T-helper 1 cell treated with Interleukin-12 subunit alpha and Interleukin-12 subunit beta and Interleukin-4 antibody, amounts not matched to agents 30 μg/mL and 1 μg/mL, for 36 hours (primary cell): ENCODE measurements around the gene PACSIN2.

ENCODE experiments used
- H3K27ac Mint-ChIP-seq: one replicate; pipeline ENCODE4 v1.8.0; 2021; ENCODE audit warnings: mild to moderate bottlenecking, mixed read lengths
- H3K27me3 Mint-ChIP-seq: one replicate; pipeline ENCODE4 v1.8.0; 2021; ENCODE audit warnings: low read depth, mixed read lengths
- H3K36me3 Mint-ChIP-seq: one replicate; pipeline ENCODE4 v1.8.0; 2021; ENCODE audit warnings: low read depth, mixed read lengths
- H3K4me1 Mint-ChIP-seq: one replicate; pipeline ENCODE4 v1.8.0; 2021; ENCODE audit warnings: low read depth, mixed read lengths
- H3K4me3 Mint-ChIP-seq: one replicate; pipeline ENCODE4 v1.8.0; 2021; ENCODE audit warnings: mild to moderate bottlenecking, moderate library complexity, mixed read lengths
- H3K9me3 Mint-ChIP-seq: one replicate; pipeline ENCODE4 v1.8.0; 2021; ENCODE audit warnings: mixed read lengths

The PACSIN2 gene

DNA sequence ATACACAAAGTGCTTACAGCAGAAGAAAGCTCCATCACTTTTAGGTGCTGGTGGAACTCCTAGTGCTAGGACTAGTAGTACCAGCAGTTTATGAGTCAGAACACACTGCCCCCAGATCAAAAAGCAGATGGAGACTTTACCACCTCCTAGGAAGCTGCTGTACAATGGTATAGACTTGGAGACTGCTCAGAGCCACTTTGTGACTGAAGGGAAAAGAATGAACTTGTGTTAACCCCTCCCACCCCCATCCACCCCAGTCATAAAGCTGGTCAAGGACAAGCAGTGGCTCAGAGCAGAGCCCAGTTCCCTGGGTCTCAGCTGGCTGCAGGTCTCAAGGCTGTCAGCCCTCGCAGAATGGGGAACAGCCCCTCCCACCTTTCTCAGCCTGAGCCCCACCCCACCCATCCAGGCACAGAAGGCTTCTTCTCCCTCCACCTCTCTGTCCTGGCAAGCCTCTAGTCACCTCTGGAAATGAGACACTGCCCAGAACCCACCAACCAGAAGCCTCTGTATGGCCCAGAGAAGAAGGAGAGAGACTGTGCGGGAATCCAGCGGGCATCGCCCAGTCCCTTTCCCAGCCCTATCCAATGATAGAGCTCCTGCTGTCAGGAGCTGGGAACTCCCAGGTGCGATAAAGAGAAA is 23.8 kb downstream of the PACSIN2 start:
- Mint-ChIP-seq H3K9me3 (no peaks in the 10 kb centered on the region), H3K4me1 (peaks cover 2% of the 10 kb centered on the region), H3K27me3 (no peaks in the 10 kb centered on the region), H3K36me3 (no peaks in the 10 kb centered on the region), H3K27ac (no peak overlapping the region), H3K4me3 (no peak overlapping the region)

DNA sequence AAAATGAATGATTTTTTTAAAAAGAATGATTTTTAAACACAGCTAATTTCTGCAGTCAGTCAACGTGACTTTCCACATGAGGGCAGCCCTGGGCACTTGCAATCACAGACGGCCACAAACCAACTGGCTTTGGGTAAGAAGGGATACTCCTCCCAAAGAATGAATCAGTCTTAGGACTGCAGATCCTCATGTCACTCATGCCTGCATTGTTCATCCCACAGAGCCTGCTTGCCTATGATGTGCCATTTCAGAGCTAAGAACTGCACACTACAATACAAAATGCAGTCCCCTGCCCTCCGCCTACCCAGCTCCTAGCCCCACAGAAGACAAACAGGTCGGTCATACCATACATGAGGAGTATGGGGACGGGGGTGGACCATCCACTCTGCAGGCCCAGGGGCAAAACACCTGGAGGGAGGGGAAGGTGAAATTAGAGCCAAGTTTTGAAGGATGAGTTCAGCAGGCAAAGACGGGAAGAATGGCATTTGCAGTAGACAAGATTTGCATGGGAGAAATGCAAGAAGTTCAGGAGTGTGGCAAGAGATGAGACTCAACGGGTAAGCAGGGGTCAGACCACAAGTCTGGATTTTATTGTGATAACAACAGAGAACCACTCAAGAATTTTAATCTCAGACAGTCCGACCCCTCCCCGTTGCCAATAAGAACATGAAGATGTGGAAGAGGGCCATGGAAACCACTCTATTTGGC is 24.7 kb downstream of the PACSIN2 start:
- H3K27me3 Mint-ChIP-seq: no peaks in the 10 kb centered on the region
- H3K9me3 Mint-ChIP-seq: no peaks in the 10 kb centered on the region
- peaks cover 2% of the 10 kb centered on the region for H3K4me1 Mint-ChIP-seq
- H3K4me3 Mint-ChIP-seq: peak overlapping the region; percentile 1
- H3K36me3 Mint-ChIP-seq: no peaks in the 10 kb centered on the region
- no peak overlapping the region for H3K27ac Mint-ChIP-seq

GRCh38 chr22:42986115-42986514 is 28.8 kb downstream of the PACSIN2 start:
- no peaks in the 10 kb centered on the region for H3K27me3 Mint-ChIP-seq
- no peaks in the 10 kb centered on the region for H3K9me3 Mint-ChIP-seq
- peaks cover 2% of the 10 kb centered on the region for H3K4me1 Mint-ChIP-seq
- no peak overlapping the region for H3K27ac Mint-ChIP-seq
- no peak overlapping the region for H3K4me3 Mint-ChIP-seq
- H3K36me3 Mint-ChIP-seq: no peaks in the 10 kb centered on the region

DNA sequence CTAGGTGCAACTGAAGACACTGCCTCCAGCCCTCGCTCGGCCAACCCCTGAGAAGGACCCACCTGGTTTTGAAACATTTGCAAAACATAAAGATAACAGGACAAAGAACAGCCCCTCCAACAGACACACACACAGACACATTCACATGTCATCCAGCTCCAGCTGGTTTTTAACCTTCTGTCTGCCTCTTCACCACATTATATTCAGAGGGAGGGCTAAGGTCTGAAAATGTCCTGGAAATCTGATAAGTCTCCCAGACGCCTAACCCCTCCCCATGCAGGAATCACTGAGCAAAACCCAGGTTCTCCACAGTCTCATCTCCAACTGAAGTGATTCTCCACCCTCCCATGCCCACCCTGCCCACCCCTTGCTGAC is 29.4 kb downstream of the PACSIN2 start:
- H3K4me3 Mint-ChIP-seq: no peak overlapping the region
- H3K27me3 Mint-ChIP-seq: no peaks in the 10 kb centered on the region
- H3K36me3 Mint-ChIP-seq: no peaks in the 10 kb centered on the region
- H3K9me3 Mint-ChIP-seq: no peaks in the 10 kb centered on the region
- no peak overlapping the region for H3K27ac Mint-ChIP-seq
- peaks cover 2% of the 10 kb centered on the region for H3K4me1 Mint-ChIP-seq

- H3K9me3 Mint-ChIP-seq: no peaks in the 10 kb centered on the region
- no peaks in the 10 kb centered on the region for H3K36me3 Mint-ChIP-seq
- H3K4me3 Mint-ChIP-seq: no peak overlapping the region
- no peaks in the 10 kb centered on the region for H3K27me3 Mint-ChIP-seq
- H3K4me1 Mint-ChIP-seq: no peaks in the 10 kb centered on the region
- H3K27ac Mint-ChIP-seq: no peak overlapping the region
Observed at GRCh38 chr22:42984814-42985530, 30.0 kb downstream of the PACSIN2 start.

- Mint-ChIP-seq H3K4me1 (no peaks in the 10 kb centered on the region), H3K27ac (no peak overlapping the region), H3K4me3 (no peak overlapping the region), H3K27me3 (no peaks in the 10 kb centered on the region), H3K9me3 (no peaks in the 10 kb centered on the region), H3K36me3 (no peaks in the 10 kb centered on the region)
Observed at GRCh38 chr22:42984397-42984796, 30.6 kb downstream of the PACSIN2 start.

DNA sequence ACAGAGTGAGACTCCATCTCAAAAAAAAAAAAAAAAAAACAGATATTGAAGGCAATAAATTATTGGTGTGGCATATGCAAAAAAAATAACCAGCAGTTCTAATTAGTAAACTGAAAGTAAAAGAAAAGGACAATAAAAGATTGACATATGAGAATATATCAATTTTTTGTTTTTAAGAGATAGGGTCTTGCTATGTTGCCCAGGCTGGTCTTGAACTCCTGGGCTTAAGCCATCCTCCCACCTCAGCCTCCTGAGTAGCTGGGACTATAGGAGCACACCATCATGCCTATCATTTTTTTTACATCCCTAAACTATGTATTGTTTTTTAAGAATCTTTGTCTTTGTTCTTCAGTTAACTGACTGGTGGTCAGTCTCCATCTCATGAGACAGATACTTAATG is 31.5 kb downstream of the PACSIN2 start:
- Mint-ChIP-seq H3K9me3 (no peaks in the 10 kb centered on the region), H3K4me1 (no peaks in the 10 kb centered on the region), H3K27ac (no peak overlapping the region), H3K4me3 (no peak overlapping the region), H3K36me3 (no peaks in the 10 kb centered on the region), H3K27me3 (no peaks in the 10 kb centered on the region)

DNA sequence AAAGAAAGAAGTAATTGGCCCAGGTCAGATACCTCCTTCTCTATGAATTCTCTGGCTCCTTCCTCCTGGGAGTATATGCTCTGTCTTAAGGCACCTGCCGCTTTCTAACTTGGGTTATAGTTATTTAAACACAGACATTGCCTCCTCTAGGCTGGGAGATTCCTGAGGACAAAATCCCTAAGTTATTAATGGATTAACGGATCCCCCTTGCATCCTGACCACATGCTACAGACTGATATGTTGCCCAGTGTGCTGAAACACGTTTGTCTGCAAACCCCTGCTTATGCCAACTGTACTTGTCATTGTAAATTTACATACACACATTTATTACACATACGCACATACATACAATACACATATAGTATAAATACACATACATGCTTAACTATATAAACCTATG is 35.3 kb downstream of the PACSIN2 start:
- Mint-ChIP-seq H3K4me1 (peaks cover 9% of the 10 kb centered on the region), H3K4me3 (no peak overlapping the region), H3K27ac (no peak overlapping the region), H3K36me3 (no peaks in the 10 kb centered on the region), H3K9me3 (no peaks in the 10 kb centered on the region), H3K27me3 (no peaks in the 10 kb centered on the region)

DNA sequence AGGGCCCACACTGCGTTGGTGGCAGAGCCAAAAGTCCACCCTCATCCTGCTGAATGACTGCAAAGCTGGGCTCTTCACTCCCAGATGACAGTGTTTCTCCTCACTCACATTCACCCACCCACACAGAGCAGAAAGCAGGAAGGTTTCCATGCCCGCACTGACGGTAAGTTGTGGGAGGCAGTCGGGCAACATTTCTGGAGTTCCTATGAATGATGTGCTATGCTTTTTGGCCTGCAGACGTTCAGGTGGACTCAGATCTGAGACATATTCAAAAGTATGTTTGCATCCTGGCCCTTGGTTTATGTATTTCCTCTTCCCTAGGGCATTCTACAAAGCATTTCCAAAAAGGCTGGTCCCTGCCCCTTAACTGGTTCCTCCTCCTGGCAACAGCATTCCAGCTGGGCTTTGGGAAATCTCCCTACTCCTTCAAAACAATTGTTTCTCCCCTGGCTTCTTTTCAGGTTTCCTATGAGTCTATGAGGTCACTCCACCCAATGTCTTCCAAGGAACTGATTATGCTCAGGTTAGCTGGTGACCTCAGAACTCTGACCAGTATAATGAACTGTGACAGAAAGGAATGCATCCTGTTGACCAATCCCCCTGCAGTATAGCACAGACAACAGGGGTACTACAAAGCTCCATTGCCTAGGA is 36.4 kb downstream of the PACSIN2 start:
- Mint-ChIP-seq H3K27ac (no peak overlapping the region), H3K9me3 (no peaks in the 10 kb centered on the region), H3K27me3 (no peaks in the 10 kb centered on the region), H3K4me1 (peaks cover 11% of the 10 kb centered on the region), H3K36me3 (no peaks in the 10 kb centered on the region), H3K4me3 (no peak overlapping the region)

GRCh38 chr22:42977569-42977968 is 37.4 kb downstream of the PACSIN2 start:
- Mint-ChIP-seq H3K36me3 (no peaks in the 10 kb centered on the region), H3K4me3 (no peak overlapping the region), H3K27me3 (no peaks in the 10 kb centered on the region), H3K9me3 (no peaks in the 10 kb centered on the region), H3K4me1 (peaks cover 15% of the 10 kb centered on the region), H3K27ac (no peak overlapping the region)

DNA sequence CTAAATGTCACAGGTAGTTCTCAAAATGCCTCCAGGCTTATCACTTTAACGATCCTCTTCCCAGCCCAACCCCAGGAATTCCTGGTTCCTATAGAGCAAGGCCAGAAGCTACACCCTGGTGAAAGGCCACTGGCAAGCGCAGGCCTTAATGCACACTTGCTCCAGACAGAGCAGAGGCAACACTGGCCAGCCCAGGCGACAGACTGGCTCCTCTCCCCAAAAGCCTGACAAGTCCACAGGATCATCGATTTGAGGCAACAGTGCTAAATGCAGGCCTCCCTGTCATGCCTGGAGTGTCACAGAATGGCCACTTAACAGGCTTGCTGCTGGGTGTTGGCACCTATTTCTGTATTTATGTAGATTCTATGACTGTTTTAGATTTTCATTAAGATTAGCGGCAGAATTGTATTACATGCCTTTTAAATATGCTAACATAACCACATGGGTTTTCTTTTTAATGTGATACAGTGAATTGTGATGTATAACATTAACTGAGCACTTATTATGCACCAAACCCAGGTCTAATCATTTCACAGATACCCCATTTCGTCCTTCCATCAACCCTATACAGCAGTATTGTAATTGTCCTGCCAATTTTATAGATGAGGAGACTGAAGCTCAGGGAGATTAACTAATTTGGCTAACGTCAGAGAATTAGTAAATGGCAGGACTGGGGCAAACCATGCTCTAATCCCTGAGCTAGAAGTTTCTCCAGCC is 38.6 kb downstream of the PACSIN2 start:
- H3K27ac Mint-ChIP-seq: no peak overlapping the region

DNA sequence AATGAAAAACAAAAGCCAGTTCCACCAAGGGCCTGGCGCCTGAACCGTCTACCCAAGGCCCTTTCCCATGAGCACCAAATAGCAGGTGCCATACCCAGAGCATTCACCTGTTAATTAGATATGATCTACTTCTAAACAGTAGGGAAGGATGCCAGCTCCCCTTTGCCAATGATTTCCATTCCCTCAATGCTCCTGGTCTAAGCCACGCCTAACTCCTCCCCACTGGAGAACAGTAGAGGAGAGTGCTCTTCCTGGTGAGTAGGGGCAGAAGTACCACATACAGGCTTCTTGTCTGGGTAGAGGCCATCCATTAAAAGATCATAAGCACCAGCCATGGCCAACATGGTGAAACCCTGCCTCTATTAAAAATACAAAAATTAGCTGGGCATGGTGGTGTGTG is 40.7 kb downstream of the PACSIN2 start:
- no peaks in the 10 kb centered on the region for H3K27me3 Mint-ChIP-seq
- H3K36me3 Mint-ChIP-seq: peaks cover 7% of the 10 kb centered on the region
- peaks cover 3% of the 10 kb centered on the region for H3K9me3 Mint-ChIP-seq
- H3K27ac Mint-ChIP-seq: no peak overlapping the region
- H3K4me3 Mint-ChIP-seq: no peak overlapping the region
- peaks cover 23% of the 10 kb centered on the region for H3K4me1 Mint-ChIP-seq

More for the DNA sequence above, 38.6 kb downstream of the PACSIN2 start:
- Mint-ChIP-seq H3K9me3 (peaks cover 3% of the 10 kb centered on the region), H3K27me3 (no peaks in the 10 kb centered on the region), H3K36me3 (peaks cover 4% of the 10 kb centered on the region), H3K4me1 (peaks cover 18% of the 10 kb centered on the region), H3K4me3 (no peak overlapping the region)

- H3K4me3 Mint-ChIP-seq: no peak overlapping the region
- peaks cover 7% of the 10 kb centered on the region for H3K36me3 Mint-ChIP-seq
- peaks cover 25% of the 10 kb centered on the region for H3K4me1 Mint-ChIP-seq
- no peaks in the 10 kb centered on the region for H3K27me3 Mint-ChIP-seq
- no peak overlapping the region for H3K27ac Mint-ChIP-seq
- peaks cover 3% of the 10 kb centered on the region for H3K9me3 Mint-ChIP-seq
Observed at GRCh38 chr22:42973536-42973881, 41.4 kb downstream of the PACSIN2 start.
